Measurements from ENCODE around the gene LRRC71. TPM values are rescaled to one million over a fixed set of nuclear protein-coding genes. Genes with fewer than 3 reads are reported as not detected.

Gene LRRC71
- total and polyA plus RNA-seq, 2 experiments from 2014 or later, result 0.32 TPM; not detected in 1

- Histone ChIP-seq H3K4me2 (ENCODE audit: unreplicated experiment) (no peak overlapping the region), H3K9me2 (ENCODE audit: insufficient read depth) (no peaks in the 10 kb centered on the region), H2AFZ (no peak overlapping the region), H3K79me2 (ENCODE audit: insufficient read depth) (no peaks in the 10 kb centered on the region), H3K4me3 (no peak overlapping the region), H3K4me1 (ENCODE audit: insufficient read depth) (peaks cover 30% of the 10 kb centered on the region), H3F3A (ENCODE audit: insufficient read depth) (no peaks in the 10 kb centered on the region), H3K27ac (no peak overlapping the region), H3K27me3 (replicated peaks; ENCODE audit: insufficient read depth) (no peaks in the 10 kb centered on the region), H3K36me3 (ENCODE audit: low read depth) (no peaks in the 10 kb centered on the region), H3K9me3 (ENCODE audit: low read depth) (no peaks in the 10 kb centered on the region), H3K9ac (no peak overlapping the region), H4K20me1 (ENCODE audit: insufficient read depth) (no peaks in the 10 kb centered on the region)
- 86 to 88% methylated on average over 17 to 19 of the region's 19 CpGs for WGBS, 2 experiments (ENCODE audit: low coverage in 1 of 2, low lambda C conversion rate in 2 of 2, missing lambda C conversion rate in 2 of 2)
- DNase-seq, result no peak
- TF ChIP-seq EZH2phosphoT487 (IDR thresholded peaks at IDR 0.05; ENCODE audit: insufficient read depth, low read depth), result no peak
- no peak for TF ChIP-seq EZH2 (IDR thresholded peaks at IDR 0.05; ENCODE audit: insufficient read depth, poor library complexity, severe bottlenecking)
- in situ Hi-C loops (cut with MboI), result no loop called here
These were observed 16.1 kb upstream of the LRRC71 start for GRCh38 chr1:156904187-156904959.

- in situ Hi-C loops (cut with MboI), result no loop called here
- no peaks in the 10 kb centered on the region for H3K79me2 ChIP-seq (ENCODE audit: insufficient read depth)
These were observed 15.3 kb upstream of the LRRC71 start for GRCh38 chr1:156905176-156905575.

GRCh38 chr1:156905651-156906050, 14.8 kb upstream of the LRRC71 start:
- H3K4me3 ChIP-seq, result no peak overlapping the region
- no peak for DNase-seq
- in situ Hi-C loops (cut with MboI), result no loop called here
- H3K79me2 ChIP-seq (ENCODE audit: insufficient read depth), result no peaks in the 10 kb centered on the region
- no peaks in the 10 kb centered on the region for H3K27me3 ChIP-seq (replicated peaks; ENCODE audit: insufficient read depth)
- no peak overlapping the region for H3K9ac ChIP-seq
- no peaks in the 10 kb centered on the region for H3K36me3 ChIP-seq (ENCODE audit: low read depth)
- H2AFZ ChIP-seq, result no peak overlapping the region
- no peaks in the 10 kb centered on the region for H3K9me3 ChIP-seq (ENCODE audit: low read depth)
- no peaks in the 10 kb centered on the region for H4K20me1 ChIP-seq (ENCODE audit: insufficient read depth)
- no peak for TF ChIP-seq EZH2 (IDR thresholded peaks at IDR 0.05; ENCODE audit: insufficient read depth, poor library complexity, severe bottlenecking)
- TF ChIP-seq EZH2phosphoT487 (IDR thresholded peaks at IDR 0.05; ENCODE audit: insufficient read depth, low read depth), result no peak
- H3K4me1 ChIP-seq (ENCODE audit: insufficient read depth), result peaks cover 30% of the 10 kb centered on the region
- WGBS, 2 experiments (ENCODE audit: low coverage in 1 of 2, low lambda C conversion rate in 2 of 2, missing lambda C conversion rate in 2 of 2), result 60 to 64% methylated on average over 4 of the region's 4 CpGs
- no peak overlapping the region for H3K4me2 ChIP-seq (ENCODE audit: unreplicated experiment)
- no peaks in the 10 kb centered on the region for H3K9me2 ChIP-seq (ENCODE audit: insufficient read depth)
- H3K27ac ChIP-seq, result no peak overlapping the region
- H3F3A ChIP-seq (ENCODE audit: insufficient read depth), result no peaks in the 10 kb centered on the region

More at GRCh38 chr1:156905176-156905575, 15.3 kb upstream of the LRRC71 start:
- Histone ChIP-seq H3K9me3 (ENCODE audit: low read depth) (no peaks in the 10 kb centered on the region), H3K36me3 (ENCODE audit: low read depth) (no peaks in the 10 kb centered on the region), H3K9ac (no peak overlapping the region), H3K4me1 (ENCODE audit: insufficient read depth) (peaks cover 30% of the 10 kb centered on the region), H3K27ac (no peak overlapping the region), H3F3A (ENCODE audit: insufficient read depth) (no peaks in the 10 kb centered on the region), H3K9me2 (ENCODE audit: insufficient read depth) (no peaks in the 10 kb centered on the region), H3K4me3 (no peak overlapping the region), H3K27me3 (replicated peaks; ENCODE audit: insufficient read depth) (no peaks in the 10 kb centered on the region), H2AFZ (no peak overlapping the region), H4K20me1 (ENCODE audit: insufficient read depth) (no peaks in the 10 kb centered on the region), H3K4me2 (ENCODE audit: unreplicated experiment) (no peak overlapping the region)
- WGBS, 2 experiments (ENCODE audit: low coverage in 1 of 2, low lambda C conversion rate in 2 of 2, missing lambda C conversion rate in 2 of 2), result 92 to 98% methylated on average over 11 to 16 of the region's 16 CpGs
- DNase-seq, result no peak
- TF ChIP-seq EZH2phosphoT487 (IDR thresholded peaks at IDR 0.05; ENCODE audit: insufficient read depth, low read depth) (no peak), EZH2 (IDR thresholded peaks at IDR 0.05; ENCODE audit: insufficient read depth, poor library complexity, severe bottlenecking) (no peak)

- H2AFZ ChIP-seq, result no peak overlapping the region
These were observed 14.1 kb upstream of the LRRC71 start for GRCh38 chr1:156906206-156906906.

More at GRCh38 chr1:156906206-156906906, 14.1 kb upstream of the LRRC71 start:
- in situ Hi-C loops (cut with MboI), result no loop called here
- Histone ChIP-seq H3K9ac (no peak overlapping the region), H3F3A (ENCODE audit: insufficient read depth) (no peaks in the 10 kb centered on the region), H3K4me2 (ENCODE audit: unreplicated experiment) (no peak overlapping the region), H3K4me1 (ENCODE audit: insufficient read depth) (peaks cover 28% of the 10 kb centered on the region), H3K27ac (no peak overlapping the region), H3K27me3 (replicated peaks; ENCODE audit: insufficient read depth) (no peaks in the 10 kb centered on the region), H3K9me2 (ENCODE audit: insufficient read depth) (no peaks in the 10 kb centered on the region), H4K20me1 (ENCODE audit: insufficient read depth) (no peaks in the 10 kb centered on the region), H3K36me3 (ENCODE audit: low read depth) (no peaks in the 10 kb centered on the region), H3K4me3 (no peak overlapping the region), H3K79me2 (ENCODE audit: insufficient read depth) (no peaks in the 10 kb centered on the region), H3K9me3 (ENCODE audit: low read depth) (no peaks in the 10 kb centered on the region)
- TF ChIP-seq EZH2phosphoT487 (IDR thresholded peaks at IDR 0.05; ENCODE audit: insufficient read depth, low read depth) (no peak), EZH2 (IDR thresholded peaks at IDR 0.05; ENCODE audit: insufficient read depth, poor library complexity, severe bottlenecking) (no peak)
- no peak for DNase-seq
- WGBS, 2 experiments (ENCODE audit: low coverage in 1 of 2, low lambda C conversion rate in 2 of 2, missing lambda C conversion rate in 2 of 2), result 91 to 94% methylated on average over 12 to 16 of the region's 16 CpGs
